CD4-positive, alpha-beta T cell treated with Interleukin-15 for 1 hour (primary cell): ENCODE data around the gene PMS1.
A peak's percentile ranks its signal among the peaks of the same experiment; 100 is the strongest.
"Not testable (repeated sequence)": the region's sequence is repeated elsewhere in the genome, so short reads cannot be mapped to it uniquely, and the experiment has no call there.

Experiments used
- DNase-seq: peaks from one replicate; pipeline ENCODE4 v3.0.0-alpha.2; 2020

Gene PMS1

GRCh38 chr2:189783927-189784867 is at the start of gene PMS1, which contains the start of gene ORMDL1:
PMS1 (plus strand) TSS chr2:189784450; CDS start chr2:189791810, 7,360 bp downstream.
ORMDL1 (minus strand) TSS chr2:189784339; CDS start chr2:189782595, 1,744 bp downstream.
- peak; percentile 94 for DNase-seq

- DNase-seq = no peak
These were observed 33.1 kb upstream of the PMS1 start for GRCh38 chr2:189751080-189751658.

- no peak for DNase-seq
These were observed 27.8 kb upstream of the PMS1 start for GRCh38 chr2:189756311-189756952.

GRCh38 chr2:189760154-189760553 is 24.1 kb upstream of the PMS1 start:
- DNase-seq = not testable (repeated sequence)

GRCh38 chr2:189762229-189762550 is 22.1 kb upstream of the PMS1 start:
- no peak for DNase-seq

- DNase-seq = peak; percentile 92
These were observed 21.5 kb upstream of the PMS1 start, which contains the start of gene OSGEPL1 for GRCh38 chr2:189762551-189763298. OSGEPL1 (minus strand) TSS chr2:189762792; CDS start chr2:189761640, 1,152 bp downstream.

GRCh38 chr2:189763908-189764661 is 20.2 kb upstream of the PMS1 start:
- no peak for DNase-seq

- DNase-seq = no peak
These were observed 13.5 kb upstream of the PMS1 start for GRCh38 chr2:189770590-189771322.

- DNase-seq = no peak
These were observed 12.0 kb upstream of the PMS1 start for GRCh38 chr2:189772212-189772611.

GRCh38 chr2:189782221-189782671 is 2.0 kb upstream of the PMS1 start:
- DNase-seq = no peak

- DNase-seq = no peak
These were observed 761 bp upstream of the PMS1 start for GRCh38 chr2:189783451-189783926.

GRCh38 chr2:189791338-189792042 is 7.2 kb downstream of the PMS1 start:
- no peak for DNase-seq

GRCh38 chr2:189794310-189794709 is 10.1 kb downstream of the PMS1 start:
- DNase-seq = no peak

- no peak for DNase-seq
These were observed 13.7 kb downstream of the PMS1 start for GRCh38 chr2:189797902-189798301.

GRCh38 chr2:189798312-189799029 is 14.2 kb downstream of the PMS1 start:
- DNase-seq = no peak

- DNase-seq = no peak
These were observed 14.7 kb downstream of the PMS1 start for GRCh38 chr2:189799030-189799331.

- DNase-seq = no peak
These were observed 15.3 kb downstream of the PMS1 start for GRCh38 chr2:189799531-189799930.

GRCh38 chr2:189802396-189802912 is 18.2 kb downstream of the PMS1 start:
- DNase-seq = no peak

- no peak for DNase-seq
These were observed 19.2 kb downstream of the PMS1 start for GRCh38 chr2:189803431-189803830.
